ENCODE data around the gene CDKAL1.

DNA sequence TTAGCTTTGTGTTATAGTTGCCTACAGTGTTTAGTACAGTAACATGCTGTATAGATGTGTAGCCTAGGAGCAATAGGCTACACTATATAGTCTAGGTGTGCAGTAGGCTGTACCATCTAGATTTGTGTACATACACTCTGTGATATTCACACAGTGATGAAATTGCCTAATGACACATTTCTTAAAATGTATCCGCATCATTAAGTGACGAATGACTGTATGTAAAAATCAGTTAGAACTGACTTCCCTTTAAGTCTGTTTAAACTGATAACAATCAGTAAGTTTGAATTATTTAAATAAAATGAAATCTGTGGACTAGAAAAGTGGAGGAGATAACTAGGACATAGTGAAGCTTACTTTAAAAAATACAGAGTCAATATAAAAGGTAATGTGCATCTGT, 176.1 kb downstream of the CDKAL1 start:
- no peak for TF ChIP-seq KDM4B (IDR thresholded peaks at IDR 0.05; ENCODE audit: borderline replicate concordance in 2 of 2, low read depth in 1 of 2)
- no peak for TF ChIP-seq NCOA4 (IDR thresholded peaks at IDR 0.05; ENCODE audit: partially characterized antibody)
- TF ChIP-seq SIN3A (IDR thresholded peaks at IDR 0.05; ENCODE audit: borderline replicate concordance in 2 of 2, control insufficient read depth in 1 of 2, low read depth in 2 of 2, low read length in 2 of 2) = no peak
- TF ChIP-seq JUN (IDR thresholded peaks at IDR 0.05; ENCODE audit: borderline replicate concordance, low read depth, low read length) = no peak
- no peak for TF ChIP-seq JUN (CRISPR knock-in tag; IDR thresholded peaks at IDR 0.05; ENCODE audit: borderline replicate concordance)
- no peak for TF ChIP-seq ZNF282 (CRISPR knock-in tag; IDR thresholded peaks at IDR 0.05)
- TF ChIP-seq CTCF (IDR thresholded peaks at IDR 0.05 in 2 of 3, conservative IDR thresholded peaks at IDR 0.05 in 1 of 3; ENCODE audit: insufficient read depth in 2 of 3, low read depth in 1 of 3, low read length in 3 of 3) = no peak
- TF ChIP-seq, protein P1, sequence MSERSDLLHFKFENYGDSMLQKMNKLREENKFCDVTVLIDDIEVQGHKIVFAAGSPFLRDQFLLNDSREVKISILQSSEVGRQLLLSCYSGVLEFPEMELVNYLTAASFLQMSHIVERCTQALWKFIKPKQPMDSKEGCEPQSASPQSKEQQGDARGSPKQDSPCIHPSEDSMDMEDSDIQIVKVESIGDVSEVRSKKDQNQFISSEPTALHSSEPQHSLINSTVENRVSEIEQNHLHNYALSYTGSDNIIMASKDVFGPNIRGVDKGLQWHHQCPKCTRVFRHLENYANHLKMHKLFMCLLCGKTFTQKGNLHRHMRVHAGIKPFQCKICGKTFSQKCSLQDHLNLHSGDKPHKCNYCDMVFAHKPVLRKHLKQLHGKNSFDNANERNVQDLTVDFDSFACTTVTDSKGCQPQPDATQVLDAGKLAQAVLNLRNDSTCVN (CRISPR knock-in tag; IDR thresholded peaks at IDR 0.05) = no peak
- no peak for TF ChIP-seq ZNF263 (CRISPR knock-in tag; IDR thresholded peaks at IDR 0.05; ENCODE audit: borderline replicate concordance)
- no peak for TF ChIP-seq ZNF584 (CRISPR knock-in tag; IDR thresholded peaks at IDR 0.05; ENCODE audit: low read depth)
- no peak for TF ChIP-seq FUS (optimal IDR thresholded peaks at IDR 0.05; ENCODE audit: low read depth, low read length)
- TF ChIP-seq, protein P2, sequence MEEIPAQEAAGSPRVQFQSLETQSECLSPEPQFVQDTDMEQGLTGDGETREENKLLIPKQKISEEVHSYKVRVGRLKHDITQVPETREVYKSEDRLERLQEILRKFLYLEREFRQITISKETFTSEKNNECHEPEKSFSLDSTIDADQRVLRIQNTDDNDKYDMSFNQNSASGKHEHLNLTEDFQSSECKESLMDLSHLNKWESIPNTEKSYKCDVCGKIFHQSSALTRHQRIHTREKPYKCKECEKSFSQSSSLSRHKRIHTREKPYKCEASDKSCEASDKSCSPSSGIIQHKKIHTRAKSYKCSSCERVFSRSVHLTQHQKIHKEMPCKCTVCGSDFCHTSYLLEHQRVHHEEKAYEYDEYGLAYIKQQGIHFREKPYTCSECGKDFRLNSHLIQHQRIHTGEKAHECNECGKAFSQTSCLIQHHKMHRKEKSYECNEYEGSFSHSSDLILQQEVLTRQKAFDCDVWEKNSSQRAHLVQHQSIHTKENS (CRISPR knock-in tag; IDR thresholded peaks at IDR 0.05) = no peak
- TF ChIP-seq ZNF707 (CRISPR knock-in tag; conservative IDR thresholded peaks at IDR 0.05) = no peak

Measured in K562 (cell line).